OCI-LY1 (cell line): ENCODE measurements around the gene FUT4.

Source experiments
- EZH2 ChIP-seq: fragments of 200-600 bp; sonication (generic), shearing (Covaris generic); IDR thresholded peaks from 2 replicates; pipeline ENCODE4 v1.8.0; 2017; ENCODE audit warnings: borderline replicate concordance, mixed run types, mild to moderate bottlenecking, antibody characterized with exemption, low read length, moderate library complexity, mixed read lengths
- TF ChIP-seq, protein P1 (sequence below): fragments of 200-600 bp; sonication (generic), shearing (Covaris generic); IDR thresholded peaks from 2 replicates; pipeline ENCODE4 v1.5.1; 2017; ENCODE audit warnings: mild to moderate bottlenecking, antibody characterized with exemption, low read length, moderate library complexity, mixed read lengths

DNA sequence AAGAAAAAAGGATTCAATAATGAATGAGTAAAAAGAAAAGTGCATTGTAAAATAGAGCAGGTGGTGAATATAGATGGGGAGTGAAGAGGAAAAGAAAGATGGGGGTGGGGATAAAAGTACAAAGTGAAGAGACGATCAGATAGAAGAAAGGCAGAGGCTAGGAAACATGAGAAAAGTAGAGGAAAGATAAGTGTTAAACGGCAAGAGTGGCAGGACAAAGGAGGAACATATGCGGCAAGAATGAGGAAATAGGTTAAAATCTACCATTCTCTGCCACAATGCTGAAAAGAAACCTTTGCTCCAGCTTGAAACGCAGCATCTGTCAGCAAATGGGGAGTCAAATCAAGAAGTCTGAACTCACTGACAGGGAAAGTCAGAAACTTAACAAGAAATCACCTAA lies 6.8 kb downstream of the FUT4 start:
- TF ChIP-seq, protein P1, sequence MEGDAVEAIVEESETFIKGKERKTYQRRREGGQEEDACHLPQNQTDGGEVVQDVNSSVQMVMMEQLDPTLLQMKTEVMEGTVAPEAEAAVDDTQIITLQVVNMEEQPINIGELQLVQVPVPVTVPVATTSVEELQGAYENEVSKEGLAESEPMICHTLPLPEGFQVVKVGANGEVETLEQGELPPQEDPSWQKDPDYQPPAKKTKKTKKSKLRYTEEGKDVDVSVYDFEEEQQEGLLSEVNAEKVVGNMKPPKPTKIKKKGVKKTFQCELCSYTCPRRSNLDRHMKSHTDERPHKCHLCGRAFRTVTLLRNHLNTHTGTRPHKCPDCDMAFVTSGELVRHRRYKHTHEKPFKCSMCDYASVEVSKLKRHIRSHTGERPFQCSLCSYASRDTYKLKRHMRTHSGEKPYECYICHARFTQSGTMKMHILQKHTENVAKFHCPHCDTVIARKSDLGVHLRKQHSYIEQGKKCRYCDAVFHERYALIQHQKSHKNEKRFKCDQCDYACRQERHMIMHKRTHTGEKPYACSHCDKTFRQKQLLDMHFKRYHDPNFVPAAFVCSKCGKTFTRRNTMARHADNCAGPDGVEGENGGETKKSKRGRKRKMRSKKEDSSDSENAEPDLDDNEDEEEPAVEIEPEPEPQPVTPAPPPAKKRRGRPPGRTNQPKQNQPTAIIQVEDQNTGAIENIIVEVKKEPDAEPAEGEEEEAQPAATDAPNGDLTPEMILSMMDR, result no peak
- no peak for TF ChIP-seq EZH2
